ENCODE measurements around the gene PPFIA4.

GRCh38 chr1:203089651-203090045 lies 63.4 kb downstream of the PPFIA4 start:
- no peak for TF ChIP-seq CTCF (IDR thresholded peaks at IDR 0.05)
- TF ChIP-seq POLR2A (IDR thresholded peaks at IDR 0.05): no peak
